GM08714 (cell line): ENCODE measurements around the gene EPAS1.

ENCODE experiments used
- H3K4me3 ChIP-seq: fragments of 200-500 bp; sonication (Bioruptor generic); 2 replicates; pipeline ENCODE4 v1.5.1; 2014; ENCODE audit warnings: mild to moderate bottlenecking, low read length, inconsistent platforms
- ZNF274 ChIP-seq: IDR thresholded peaks from 2 replicates; pipeline ENCODE4 v1.6.1; 2012; ENCODE audit warnings: mild to moderate bottlenecking, low read depth, low read length

Gene EPAS1

GRCh38 chr2:46315103-46315890, 18.1 kb downstream of the EPAS1 start:
- TF ChIP-seq ZNF274: no peak
- H3K4me3 ChIP-seq: no peak overlapping the region

- TF ChIP-seq ZNF274: no peak
- H3K4me3 ChIP-seq: no peak overlapping the region
Measured at GRCh38 chr2:46317094-46317486, 19.9 kb downstream of the EPAS1 start.

DNA sequence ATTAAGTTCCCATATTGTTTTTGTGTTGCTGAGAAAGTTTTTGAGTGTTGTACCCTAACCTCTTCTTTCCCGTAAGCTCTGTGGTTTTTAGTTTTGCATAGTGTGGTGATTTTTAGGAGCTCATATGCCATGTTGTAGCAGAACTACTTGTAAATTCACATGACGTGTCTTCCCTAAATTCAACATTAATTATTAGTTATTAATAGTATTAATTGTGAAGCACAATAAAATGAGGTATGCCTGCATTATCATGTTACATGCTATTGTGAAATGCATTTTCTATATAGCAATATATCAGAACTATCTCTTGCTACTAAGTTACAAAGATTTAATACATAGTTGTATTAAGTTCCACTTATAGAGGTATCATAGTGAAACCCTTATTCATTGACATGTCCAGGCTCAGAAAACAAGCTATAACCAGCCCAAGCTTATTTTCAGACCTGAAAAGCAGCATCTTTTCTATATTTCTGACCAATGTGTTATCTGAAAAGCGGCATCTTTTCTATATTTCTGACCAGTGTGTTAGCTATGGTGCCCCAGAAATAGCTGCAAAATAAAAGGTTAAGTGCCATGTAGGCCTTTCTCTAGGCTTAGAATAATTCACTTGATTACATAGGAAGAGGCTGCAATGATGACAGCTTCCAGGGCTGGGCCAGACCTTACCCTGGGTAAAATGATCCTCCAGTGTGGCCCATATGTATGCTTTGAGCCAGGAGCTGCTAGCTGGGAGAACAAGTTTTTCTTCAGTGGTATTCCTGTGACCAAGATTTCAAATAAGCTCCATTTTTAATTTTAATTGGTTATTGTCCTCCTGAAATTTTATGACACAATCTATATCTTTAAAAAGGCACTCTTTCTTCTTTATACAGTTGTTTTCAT, 21.6 kb downstream of the EPAS1 start:
- no peak for TF ChIP-seq ZNF274
- no peak overlapping the region for H3K4me3 ChIP-seq

GRCh38 chr2:46319711-46320110, 22.5 kb downstream of the EPAS1 start:
- no peak for TF ChIP-seq ZNF274
- no peak overlapping the region for H3K4me3 ChIP-seq

GRCh38 chr2:46320141-46320567, 22.9 kb downstream of the EPAS1 start:
- no peak for TF ChIP-seq ZNF274
- no peak overlapping the region for H3K4me3 ChIP-seq

DNA sequence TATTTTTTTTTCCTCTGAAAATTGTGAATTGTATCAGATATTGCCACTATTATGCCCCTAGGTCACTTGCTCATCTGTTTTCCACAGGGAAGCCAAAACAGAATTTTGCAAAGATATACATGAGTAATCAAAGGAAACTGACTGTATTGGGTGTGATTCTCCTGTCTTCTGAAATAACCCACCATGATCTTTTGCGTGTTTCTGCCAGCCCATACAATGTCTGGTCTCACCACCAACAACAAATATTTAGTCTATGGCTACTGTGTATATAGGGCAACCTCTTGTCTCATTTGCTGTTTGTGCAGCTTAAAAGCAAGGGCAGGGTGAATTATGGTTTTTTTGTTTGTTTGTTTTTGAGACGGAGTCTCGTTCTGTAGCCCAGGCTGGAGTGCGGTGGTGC, 26.5 kb downstream of the EPAS1 start:
- no peak for TF ChIP-seq ZNF274

DNA sequence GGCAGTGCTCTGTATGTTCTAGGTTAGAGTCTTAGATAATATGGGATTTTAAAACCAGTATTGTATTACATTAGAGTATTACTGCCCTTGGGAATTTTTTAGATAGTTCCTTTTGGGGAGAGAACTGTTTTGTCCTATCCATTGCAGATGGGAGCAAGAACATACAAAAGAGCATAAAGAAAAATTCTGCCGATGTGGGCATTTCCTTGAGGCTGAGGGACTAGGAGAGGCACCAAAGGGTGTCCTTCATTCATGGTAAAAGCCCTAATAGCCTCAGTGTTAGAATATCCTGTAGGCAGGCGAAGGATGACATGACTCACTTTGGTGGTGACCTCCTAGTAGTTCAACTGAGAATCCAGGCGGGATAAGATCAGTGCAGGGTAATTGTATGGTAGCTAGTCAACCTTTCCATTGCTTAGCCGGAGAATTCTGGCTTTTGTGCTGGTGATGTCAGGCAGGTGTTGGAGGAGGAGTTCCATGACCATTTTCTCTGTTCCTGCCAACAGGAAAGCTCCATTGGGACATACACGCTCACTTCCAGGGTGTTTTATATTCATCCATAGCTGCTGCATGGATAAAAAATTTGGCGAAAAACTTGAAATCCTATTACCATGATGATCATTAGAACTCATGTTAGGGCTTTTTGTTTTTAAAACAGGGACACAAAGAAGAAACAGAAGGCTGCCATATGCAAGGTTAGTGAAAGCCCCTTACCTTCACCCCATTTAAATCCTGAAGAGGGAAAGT, 28.1 kb downstream of the EPAS1 start:
- TF ChIP-seq ZNF274: no peak
- H3K4me3 ChIP-seq: no peak overlapping the region

More for the DNA sequence above, 26.5 kb downstream of the EPAS1 start:
- H3K4me3 ChIP-seq: no peak overlapping the region

- TF ChIP-seq ZNF274: no peak
- H3K4me3 ChIP-seq: no peak overlapping the region
Measured at GRCh38 chr2:46326231-46326980, 29.2 kb downstream of the EPAS1 start.

DNA sequence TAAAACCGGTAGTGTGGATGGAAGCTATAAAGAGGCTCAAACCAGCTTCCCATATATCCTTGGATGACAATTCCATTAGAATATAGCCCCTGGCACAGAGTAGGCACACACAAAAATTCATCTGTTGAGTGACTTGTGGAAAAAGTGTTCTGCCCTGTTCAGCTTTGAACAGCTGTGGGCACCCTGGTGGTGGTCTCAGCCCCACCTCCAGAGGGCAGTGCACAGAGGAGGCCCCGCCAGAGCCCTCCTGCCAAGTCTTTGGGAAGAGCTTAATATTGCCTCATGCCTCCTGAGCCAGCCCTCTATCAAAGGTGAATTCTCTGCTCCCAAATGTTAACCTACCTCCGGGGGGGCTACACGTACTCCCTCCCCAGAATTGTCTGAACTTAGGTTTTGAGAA, 30.4 kb downstream of the EPAS1 start:
- TF ChIP-seq ZNF274: no peak
- H3K4me3 ChIP-seq: no peak overlapping the region

- H3K4me3 ChIP-seq: no peak overlapping the region
- no peak for TF ChIP-seq ZNF274
Measured at GRCh38 chr2:46328291-46328690, 31.1 kb downstream of the EPAS1 start.

DNA sequence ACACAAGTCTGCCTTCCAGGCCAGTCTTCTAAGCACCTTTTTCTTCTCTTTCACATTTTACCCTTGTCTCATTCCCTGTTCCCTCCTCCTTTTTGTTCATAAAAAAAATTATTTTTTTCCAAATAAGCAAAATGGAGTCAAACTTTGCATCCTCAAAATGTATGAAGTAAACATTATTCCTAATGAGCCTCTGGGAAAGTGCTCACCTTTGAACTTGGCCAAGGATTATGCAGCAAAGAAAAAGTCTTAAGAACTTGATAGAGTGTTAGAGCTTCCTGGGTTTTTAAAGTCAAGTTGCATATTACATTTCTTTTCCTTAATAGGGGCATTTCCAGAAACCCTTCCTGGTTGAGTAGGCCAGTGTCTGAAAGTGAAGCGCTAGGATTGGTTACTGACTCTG, 31.6 kb downstream of the EPAS1 start:
- no peak for TF ChIP-seq ZNF274

GRCh38 chr2:46329340-46329739, 32.1 kb downstream of the EPAS1 start:
- no peak for TF ChIP-seq ZNF274
- no peak overlapping the region for H3K4me3 ChIP-seq

More for the DNA sequence above, 31.6 kb downstream of the EPAS1 start:
- no peak overlapping the region for H3K4me3 ChIP-seq
